Measurements from ENCODE around the gene RBMS1. TPM values are rescaled to one million over a fixed set of nuclear protein-coding genes. Genes with fewer than 3 reads are reported as not detected.
"Not testable (repeated sequence)": the region's sequence is repeated elsewhere in the genome, so short reads cannot be mapped to it uniquely, and the experiment has no call there.

The RBMS1 gene
- total RNA-seq, 1 donor from 2014 or later = 42.2 TPM

- H3K27ac Mint-ChIP-seq = no peak overlapping the region
- peaks cover 9% of the 10 kb centered on the region for H3K36me3 Mint-ChIP-seq (ENCODE audit: low read depth)
- no peak for DNase-seq (ENCODE audit: low spot score)
- H3K4me1 Mint-ChIP-seq (ENCODE audit: low read depth) = peaks cover 42% of the 10 kb centered on the region
- intact Hi-C loops (cut with micrococcal nuclease) = no loop called here
- no peaks in the 10 kb centered on the region for H3K27me3 Mint-ChIP-seq (ENCODE audit: low read depth)
- no peaks in the 10 kb centered on the region for H3K9me3 Mint-ChIP-seq
- H3K4me3 Mint-ChIP-seq (ENCODE audit: low read depth) = no peak overlapping the region
Observed at GRCh38 chr2:160375802-160376469, 117.7 kb downstream of the RBMS1 start.

- H3K4me3 Mint-ChIP-seq (ENCODE audit: low read depth) = no peak overlapping the region
- H3K36me3 Mint-ChIP-seq (ENCODE audit: low read depth) = peaks cover 6% of the 10 kb centered on the region
- intact Hi-C loops (cut with micrococcal nuclease) = no loop called here
- H3K27ac Mint-ChIP-seq = no peak overlapping the region
- no peaks in the 10 kb centered on the region for H3K9me3 Mint-ChIP-seq
- peaks cover 37% of the 10 kb centered on the region for H3K4me1 Mint-ChIP-seq (ENCODE audit: low read depth)
- H3K27me3 Mint-ChIP-seq (ENCODE audit: low read depth) = no peaks in the 10 kb centered on the region
- DNase-seq (ENCODE audit: low spot score) = no peak
Observed at GRCh38 chr2:160375037-160375436, 118.6 kb downstream of the RBMS1 start.

- Mint-ChIP-seq H3K27ac (no peak overlapping the region), H3K4me3 (ENCODE audit: low read depth) (no peak overlapping the region), H3K4me1 (ENCODE audit: low read depth) (peaks cover 37% of the 10 kb centered on the region), H3K36me3 (ENCODE audit: low read depth) (peaks cover 5% of the 10 kb centered on the region), H3K27me3 (ENCODE audit: low read depth) (no peaks in the 10 kb centered on the region), H3K9me3 (no peaks in the 10 kb centered on the region)
- intact Hi-C loops (cut with micrococcal nuclease) = no loop called here
- DNase-seq (ENCODE audit: low spot score) = no peak
Observed at GRCh38 chr2:160373666-160374065, 119.9 kb downstream of the RBMS1 start.

- Mint-ChIP-seq H3K4me1 (ENCODE audit: low read depth) (peaks cover 39% of the 10 kb centered on the region), H3K27ac (no peak overlapping the region), H3K27me3 (ENCODE audit: low read depth) (no peaks in the 10 kb centered on the region), H3K9me3 (no peaks in the 10 kb centered on the region), H3K36me3 (ENCODE audit: low read depth) (peaks cover 5% of the 10 kb centered on the region), H3K4me3 (ENCODE audit: low read depth) (no peak overlapping the region)
- intact Hi-C loops (cut with micrococcal nuclease) = no loop called here
- DNase-seq (ENCODE audit: low spot score) = no peak
Observed at GRCh38 chr2:160373263-160373662, 120.3 kb downstream of the RBMS1 start.

- intact Hi-C loops (cut with micrococcal nuclease) = no loop called here
- H3K4me1 Mint-ChIP-seq (ENCODE audit: low read depth) = peaks cover 45% of the 10 kb centered on the region
- DNase-seq (ENCODE audit: low spot score) = no peak
- H3K27me3 Mint-ChIP-seq (ENCODE audit: low read depth) = no peaks in the 10 kb centered on the region
- H3K4me3 Mint-ChIP-seq (ENCODE audit: low read depth) = no peak overlapping the region
- no peaks in the 10 kb centered on the region for H3K9me3 Mint-ChIP-seq
- H3K27ac Mint-ChIP-seq = no peak overlapping the region
- peaks cover 8% of the 10 kb centered on the region for H3K36me3 Mint-ChIP-seq (ENCODE audit: low read depth)
Observed at GRCh38 chr2:160372585-160372984, 121.0 kb downstream of the RBMS1 start.

GRCh38 chr2:160372010-160372356 lies 121.6 kb downstream of the RBMS1 start:
- DNase-seq (ENCODE audit: low spot score) = no peak
- Mint-ChIP-seq H3K4me1 (ENCODE audit: low read depth) (peaks cover 40% of the 10 kb centered on the region), H3K36me3 (ENCODE audit: low read depth) (peaks cover 8% of the 10 kb centered on the region), H3K27me3 (ENCODE audit: low read depth) (no peaks in the 10 kb centered on the region), H3K9me3 (no peaks in the 10 kb centered on the region), H3K4me3 (ENCODE audit: low read depth) (no peak overlapping the region), H3K27ac (no peak overlapping the region)
- intact Hi-C loops (cut with micrococcal nuclease) = no loop called here

- H3K9me3 Mint-ChIP-seq = no peaks in the 10 kb centered on the region
- no peak for DNase-seq (ENCODE audit: low spot score)
- intact Hi-C loops (cut with micrococcal nuclease) = no loop called here
- no peak overlapping the region for H3K27ac Mint-ChIP-seq
- H3K4me1 Mint-ChIP-seq (ENCODE audit: low read depth) = peaks cover 40% of the 10 kb centered on the region
- H3K4me3 Mint-ChIP-seq (ENCODE audit: low read depth) = no peak overlapping the region
- peaks cover 10% of the 10 kb centered on the region for H3K36me3 Mint-ChIP-seq (ENCODE audit: low read depth)
- H3K27me3 Mint-ChIP-seq (ENCODE audit: low read depth) = no peaks in the 10 kb centered on the region
Observed at GRCh38 chr2:160371251-160372009, 122.2 kb downstream of the RBMS1 start.

- H3K27ac Mint-ChIP-seq = no peak overlapping the region
Observed at GRCh38 chr2:160368988-160369930, 124.3 kb downstream of the RBMS1 start.

GRCh38 chr2:160367887-160368286 lies 125.7 kb downstream of the RBMS1 start:
- H3K4me3 Mint-ChIP-seq (ENCODE audit: low read depth) = no peak overlapping the region

More at GRCh38 chr2:160368988-160369930, 124.3 kb downstream of the RBMS1 start:
- DNase-seq (ENCODE audit: low spot score) = no peak
- Mint-ChIP-seq H3K4me3 (ENCODE audit: low read depth) (no peak overlapping the region), H3K9me3 (no peaks in the 10 kb centered on the region), H3K27me3 (ENCODE audit: low read depth) (no peaks in the 10 kb centered on the region), H3K4me1 (ENCODE audit: low read depth) (peaks cover 32% of the 10 kb centered on the region), H3K36me3 (ENCODE audit: low read depth) (peaks cover 22% of the 10 kb centered on the region)
- intact Hi-C loops (cut with micrococcal nuclease) = no loop called here

GRCh38 chr2:160367139-160367538 lies 126.5 kb downstream of the RBMS1 start:
- Mint-ChIP-seq H3K36me3 (ENCODE audit: low read depth) (peaks cover 28% of the 10 kb centered on the region), H3K4me1 (ENCODE audit: low read depth) (peaks cover 17% of the 10 kb centered on the region)
- H3K4me3 Mint-ChIP-seq (ENCODE audit: low read depth); intact Hi-C loops (cut with micrococcal nuclease); DNase-seq (ENCODE audit: low spot score); H3K27me3 Mint-ChIP-seq (ENCODE audit: low read depth); H3K9me3 Mint-ChIP-seq; H3K27ac Mint-ChIP-seq: not testable (repeated sequence)

More at GRCh38 chr2:160367887-160368286, 125.7 kb downstream of the RBMS1 start:
- intact Hi-C loops (cut with micrococcal nuclease) = no loop called here
- peaks cover 20% of the 10 kb centered on the region for H3K4me1 Mint-ChIP-seq (ENCODE audit: low read depth)
- DNase-seq (ENCODE audit: low spot score) = no peak
- no peaks in the 10 kb centered on the region for H3K27me3 Mint-ChIP-seq (ENCODE audit: low read depth)
- no peaks in the 10 kb centered on the region for H3K9me3 Mint-ChIP-seq
- H3K27ac Mint-ChIP-seq = no peak overlapping the region
- peaks cover 28% of the 10 kb centered on the region for H3K36me3 Mint-ChIP-seq (ENCODE audit: low read depth)

GRCh38 chr2:160366474-160366873 lies 127.1 kb downstream of the RBMS1 start:
- Mint-ChIP-seq H3K9me3 (no peaks in the 10 kb centered on the region), H3K27ac (no peak overlapping the region)

GRCh38 chr2:160365716-160366367 lies 127.8 kb downstream of the RBMS1 start:
- Mint-ChIP-seq H3K9me3 (no peaks in the 10 kb centered on the region), H3K4me3 (ENCODE audit: low read depth) (no peak overlapping the region), H3K36me3 (ENCODE audit: low read depth) (peaks cover 28% of the 10 kb centered on the region), H3K27me3 (ENCODE audit: low read depth) (no peaks in the 10 kb centered on the region), H3K4me1 (ENCODE audit: low read depth) (peaks cover 15% of the 10 kb centered on the region), H3K27ac (no peak overlapping the region)
- intact Hi-C loops (cut with micrococcal nuclease) = no loop called here
- no peak for DNase-seq (ENCODE audit: low spot score)

More at GRCh38 chr2:160366474-160366873, 127.1 kb downstream of the RBMS1 start:
- DNase-seq (ENCODE audit: low spot score) = no peak
- peaks cover 15% of the 10 kb centered on the region for H3K4me1 Mint-ChIP-seq (ENCODE audit: low read depth)
- no peak overlapping the region for H3K4me3 Mint-ChIP-seq (ENCODE audit: low read depth)
- intact Hi-C loops (cut with micrococcal nuclease) = no loop called here
- peaks cover 28% of the 10 kb centered on the region for H3K36me3 Mint-ChIP-seq (ENCODE audit: low read depth)
- H3K27me3 Mint-ChIP-seq (ENCODE audit: low read depth) = no peaks in the 10 kb centered on the region
